SU-DHL-6 (cell line): Measurements from ENCODE around the gene PDZRN3.

Source experiments
- EZH2phosphoT487 ChIP-seq: fragments of 200-600 bp; sonication (generic), shearing (Covaris generic); conservative IDR thresholded peaks from 2 replicates; pipeline ENCODE4 v1.6.1; 2018; ENCODE audit warnings: mild to moderate bottlenecking, antibody characterized with exemption, low read length, moderate library complexity, mixed read lengths
- TF ChIP-seq, protein P1 (sequence below): fragments of 200-600 bp; sonication (generic); IDR thresholded peaks from one replicate; pipeline ENCODE4 v1.5.1; 2017; ENCODE audit warnings: antibody characterized with exemption, mild to moderate bottlenecking, low read length, moderate library complexity; ENCODE audit not compliant: insufficient read depth, poor library complexity, severe bottlenecking

DNA sequence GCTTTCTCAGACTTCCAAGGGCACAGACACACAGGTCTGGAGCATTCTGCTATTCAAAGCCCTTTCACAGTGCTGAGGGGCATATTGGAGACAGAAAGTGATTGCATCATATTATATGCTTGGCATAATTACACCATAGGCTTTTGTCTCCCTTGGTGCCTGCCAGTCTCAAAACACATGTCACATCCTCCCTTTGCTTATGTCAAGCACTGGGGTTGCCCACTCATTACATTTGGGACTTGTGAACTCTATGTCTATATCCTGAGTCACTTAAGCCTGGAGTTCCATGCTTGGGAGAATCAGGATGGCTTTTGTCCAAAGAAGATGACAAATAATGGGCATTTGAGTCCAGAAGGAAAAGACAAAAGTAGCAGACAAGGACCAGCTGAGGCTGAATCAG, 12.3 kb upstream of the PDZRN3 start:
- TF ChIP-seq, protein P1, sequence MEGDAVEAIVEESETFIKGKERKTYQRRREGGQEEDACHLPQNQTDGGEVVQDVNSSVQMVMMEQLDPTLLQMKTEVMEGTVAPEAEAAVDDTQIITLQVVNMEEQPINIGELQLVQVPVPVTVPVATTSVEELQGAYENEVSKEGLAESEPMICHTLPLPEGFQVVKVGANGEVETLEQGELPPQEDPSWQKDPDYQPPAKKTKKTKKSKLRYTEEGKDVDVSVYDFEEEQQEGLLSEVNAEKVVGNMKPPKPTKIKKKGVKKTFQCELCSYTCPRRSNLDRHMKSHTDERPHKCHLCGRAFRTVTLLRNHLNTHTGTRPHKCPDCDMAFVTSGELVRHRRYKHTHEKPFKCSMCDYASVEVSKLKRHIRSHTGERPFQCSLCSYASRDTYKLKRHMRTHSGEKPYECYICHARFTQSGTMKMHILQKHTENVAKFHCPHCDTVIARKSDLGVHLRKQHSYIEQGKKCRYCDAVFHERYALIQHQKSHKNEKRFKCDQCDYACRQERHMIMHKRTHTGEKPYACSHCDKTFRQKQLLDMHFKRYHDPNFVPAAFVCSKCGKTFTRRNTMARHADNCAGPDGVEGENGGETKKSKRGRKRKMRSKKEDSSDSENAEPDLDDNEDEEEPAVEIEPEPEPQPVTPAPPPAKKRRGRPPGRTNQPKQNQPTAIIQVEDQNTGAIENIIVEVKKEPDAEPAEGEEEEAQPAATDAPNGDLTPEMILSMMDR = no peak
- no peak for TF ChIP-seq EZH2phosphoT487
